Measurements from ENCODE around the gene FRMD1.

Gene FRMD1

GRCh38 chr6:168110437-168110836, 31.4 kb upstream of the FRMD1 start:
- DNase-seq: no peak

GRCh38 chr6:168109171-168109570, 30.2 kb upstream of the FRMD1 start:
- no peak for DNase-seq

- DNase-seq: no peak
Measured at GRCh38 chr6:168107191-168107983, 28.4 kb upstream of the FRMD1 start.

- DNase-seq: no peak
Measured at GRCh38 chr6:168106633-168107005, 27.6 kb upstream of the FRMD1 start.

DNA sequence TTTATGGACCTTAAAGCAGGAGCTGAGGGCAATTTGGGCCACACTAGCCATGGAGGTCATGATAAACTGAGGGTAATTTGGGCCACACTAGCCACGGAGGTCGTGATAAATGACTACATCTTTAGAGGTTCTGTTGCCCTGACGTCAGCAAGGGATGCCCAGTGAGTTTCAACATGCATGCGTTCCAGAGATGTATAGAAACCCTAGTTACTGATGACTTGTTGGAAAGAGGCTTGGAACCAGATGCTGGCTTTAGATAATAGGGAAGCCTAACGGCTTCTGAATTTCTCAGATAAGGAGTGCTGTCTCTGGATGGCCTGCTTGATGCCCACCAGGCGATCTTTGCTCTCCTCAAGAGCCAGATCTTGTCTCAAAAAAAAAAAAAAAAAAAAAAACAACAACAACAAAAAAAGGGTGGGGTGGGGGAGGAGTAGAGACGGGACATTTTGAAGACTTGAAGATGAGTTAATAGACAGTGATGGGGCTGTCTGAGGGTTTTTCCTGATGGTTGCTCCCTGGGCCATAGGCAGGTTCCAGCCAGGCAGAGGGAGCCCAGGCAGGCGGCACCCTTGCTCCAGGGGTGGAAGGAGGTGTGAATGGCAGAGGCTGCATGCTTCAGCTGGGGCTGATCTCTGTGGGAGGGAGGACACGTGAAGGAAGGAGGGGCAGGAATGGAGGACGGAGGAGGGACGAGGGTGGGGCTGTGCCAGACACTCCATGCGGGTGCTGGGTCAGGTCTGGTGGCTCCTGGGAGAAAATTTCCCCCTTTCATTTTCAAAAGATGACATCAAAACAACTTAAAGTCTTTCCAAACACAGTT, 27.0 kb upstream of the FRMD1 start:
- DNase-seq: no peak

GRCh38 chr6:168104636-168105035, 25.6 kb upstream of the FRMD1 start:
- no peak for DNase-seq

- DNase-seq: no peak
Measured at GRCh38 chr6:168103050-168103830, 24.2 kb upstream of the FRMD1 start.

GRCh38 chr6:168102315-168102985, 23.4 kb upstream of the FRMD1 start:
- DNase-seq: no peak

DNA sequence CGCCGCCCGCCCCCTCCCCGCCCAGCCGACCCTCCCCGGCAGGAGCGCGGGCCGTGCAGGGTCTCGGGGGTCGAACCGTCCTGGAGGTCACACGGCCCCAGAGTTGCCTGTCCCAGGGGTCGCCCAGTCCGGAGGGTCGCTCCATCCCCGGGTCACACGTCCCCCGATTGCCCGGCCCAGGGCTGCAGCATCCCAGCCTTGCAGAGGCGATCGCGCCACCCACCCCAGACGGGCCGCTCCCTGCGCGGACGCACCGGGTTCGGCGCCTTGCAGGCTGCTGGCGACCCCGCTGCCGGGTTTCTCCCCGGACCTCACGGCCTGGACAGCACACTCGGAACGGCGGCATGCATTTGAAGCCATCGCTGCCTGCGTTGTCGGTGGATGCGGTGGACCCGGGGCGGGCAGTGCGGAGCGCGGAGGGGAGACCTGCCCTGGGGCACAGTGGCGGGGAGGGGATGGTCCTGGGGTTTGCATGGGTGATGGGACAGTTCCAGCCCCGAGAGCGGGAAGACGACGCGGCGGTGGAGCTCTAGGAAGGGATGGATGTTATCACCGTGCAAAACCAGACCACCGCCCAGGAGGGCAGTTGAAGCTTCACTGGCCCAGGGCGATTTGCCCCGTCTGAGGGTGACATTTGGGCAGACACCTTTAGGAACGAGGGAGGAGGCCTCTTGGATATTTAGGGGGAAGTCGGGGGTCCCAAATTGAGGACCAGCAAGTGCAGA, 22.7 kb upstream of the FRMD1 start:
- DNase-seq: no peak

DNA sequence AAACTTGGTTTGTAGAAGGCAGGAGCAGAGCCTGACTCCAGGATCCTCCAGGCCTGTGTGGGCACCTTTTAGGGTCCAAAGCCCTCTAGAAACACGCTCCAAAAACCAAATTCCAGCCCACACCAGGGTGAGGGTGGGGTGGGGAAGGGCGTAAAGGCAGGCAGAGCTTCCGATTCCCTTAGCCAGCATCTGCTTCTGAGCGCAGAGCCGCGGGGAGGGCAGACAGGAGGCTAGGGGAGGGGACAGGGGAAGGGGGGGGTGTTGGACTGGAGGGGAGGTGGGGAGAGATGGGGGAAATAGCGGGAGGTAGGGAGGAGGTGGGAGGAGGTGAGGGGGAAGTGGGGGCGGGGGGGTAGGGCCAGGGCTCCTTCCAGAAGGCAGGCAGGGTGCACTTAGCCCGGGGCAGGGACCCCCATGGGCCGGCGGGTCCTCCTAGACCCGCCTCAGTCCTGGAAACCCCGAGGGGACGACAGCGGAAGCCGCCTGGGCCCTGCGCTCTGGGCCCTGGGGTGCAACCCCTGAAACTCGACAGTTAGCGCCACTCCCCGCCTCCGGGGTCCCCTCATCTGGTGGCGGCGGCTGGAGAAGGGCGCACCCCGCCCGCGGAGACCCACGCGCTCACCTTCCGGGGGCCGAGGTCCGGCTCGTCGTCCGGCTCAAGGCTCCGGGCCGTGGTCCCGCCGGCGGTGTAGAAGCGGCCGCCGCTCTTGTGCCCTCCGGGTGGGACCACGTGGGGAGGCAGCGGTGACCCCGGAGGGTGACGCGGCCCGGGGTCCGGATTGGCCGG, 22.0 kb upstream of the FRMD1 start:
- DNase-seq: no peak

DNA sequence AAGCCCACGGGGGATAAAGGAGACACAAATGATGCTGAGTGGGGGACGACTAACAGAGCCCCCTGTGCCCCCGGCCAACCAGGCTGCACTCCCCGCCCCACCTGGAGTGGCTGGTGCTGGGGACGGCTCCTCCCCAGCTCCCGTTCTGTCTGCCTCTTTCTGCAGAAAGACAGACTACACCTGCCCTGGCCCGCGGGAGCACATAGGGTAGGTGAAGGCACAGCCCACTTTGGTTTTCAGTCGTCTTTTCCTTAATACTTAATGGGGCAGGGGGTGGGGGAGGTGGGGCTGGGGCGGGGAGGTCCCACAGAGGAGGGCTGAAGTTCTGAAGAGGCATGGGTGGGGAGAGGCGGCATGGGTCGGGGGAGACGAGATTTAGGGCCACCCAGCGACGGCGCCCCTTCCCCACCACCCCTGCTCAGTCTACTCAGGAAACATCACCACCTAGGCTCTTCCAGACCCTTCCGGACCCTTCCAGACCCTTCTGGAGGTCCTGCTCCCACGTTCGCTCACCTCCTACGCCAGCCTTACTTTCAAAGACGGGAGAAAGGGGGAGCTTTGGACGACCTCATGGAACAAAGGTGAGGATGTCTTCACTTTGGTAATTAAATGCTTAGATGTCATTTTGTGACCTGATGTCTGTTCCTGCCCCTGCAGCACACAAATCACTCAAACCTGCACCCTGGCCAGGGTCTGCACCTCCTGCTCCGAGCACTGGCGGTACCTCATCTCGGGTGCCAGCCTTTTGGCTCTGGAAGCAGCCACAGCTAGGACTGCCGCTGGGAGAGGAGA, 21.2 kb upstream of the FRMD1 start:
- no peak for DNase-seq

DNA sequence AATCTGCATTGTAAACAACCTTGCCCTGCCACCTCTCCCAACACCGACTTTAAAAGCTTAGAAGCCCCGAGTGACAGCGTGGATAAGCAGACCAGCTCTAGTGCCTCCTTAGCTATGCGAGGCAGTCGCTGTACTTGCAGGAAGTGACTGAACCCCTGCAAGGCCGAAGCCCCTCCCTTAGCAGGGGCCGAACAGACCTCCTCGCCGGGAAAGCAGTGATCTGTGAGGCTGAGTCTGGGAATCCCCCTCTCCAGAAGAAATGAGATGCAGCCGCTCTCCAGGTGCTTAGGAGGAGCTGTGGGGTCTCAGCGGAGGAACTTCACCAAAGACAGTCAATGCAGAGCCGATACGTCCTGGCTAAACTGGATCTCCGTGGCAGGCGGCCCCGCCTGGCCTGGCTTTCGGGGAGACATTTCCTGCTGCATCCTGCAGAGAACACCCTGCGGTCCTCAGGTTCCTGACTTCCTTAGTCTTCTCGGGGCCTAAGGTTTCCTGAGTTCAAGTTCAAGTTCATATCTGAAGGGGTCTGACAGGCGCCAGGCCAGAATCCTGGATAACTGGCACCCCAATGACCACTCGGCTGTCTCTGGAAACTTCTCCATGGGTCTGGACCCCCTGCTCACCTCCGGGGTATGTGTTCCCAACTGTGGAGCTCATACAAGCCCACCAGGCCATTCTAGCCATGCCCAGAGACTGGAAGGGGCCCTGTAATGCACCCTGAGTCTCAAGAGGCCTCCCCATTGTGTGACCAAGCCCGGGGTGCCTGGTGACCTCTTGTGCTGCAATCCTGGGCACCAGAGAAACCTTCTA, 20.4 kb upstream of the FRMD1 start:
- no peak for DNase-seq

GRCh38 chr6:168098431-168098861, 19.4 kb upstream of the FRMD1 start:
- no peak for DNase-seq

DNA sequence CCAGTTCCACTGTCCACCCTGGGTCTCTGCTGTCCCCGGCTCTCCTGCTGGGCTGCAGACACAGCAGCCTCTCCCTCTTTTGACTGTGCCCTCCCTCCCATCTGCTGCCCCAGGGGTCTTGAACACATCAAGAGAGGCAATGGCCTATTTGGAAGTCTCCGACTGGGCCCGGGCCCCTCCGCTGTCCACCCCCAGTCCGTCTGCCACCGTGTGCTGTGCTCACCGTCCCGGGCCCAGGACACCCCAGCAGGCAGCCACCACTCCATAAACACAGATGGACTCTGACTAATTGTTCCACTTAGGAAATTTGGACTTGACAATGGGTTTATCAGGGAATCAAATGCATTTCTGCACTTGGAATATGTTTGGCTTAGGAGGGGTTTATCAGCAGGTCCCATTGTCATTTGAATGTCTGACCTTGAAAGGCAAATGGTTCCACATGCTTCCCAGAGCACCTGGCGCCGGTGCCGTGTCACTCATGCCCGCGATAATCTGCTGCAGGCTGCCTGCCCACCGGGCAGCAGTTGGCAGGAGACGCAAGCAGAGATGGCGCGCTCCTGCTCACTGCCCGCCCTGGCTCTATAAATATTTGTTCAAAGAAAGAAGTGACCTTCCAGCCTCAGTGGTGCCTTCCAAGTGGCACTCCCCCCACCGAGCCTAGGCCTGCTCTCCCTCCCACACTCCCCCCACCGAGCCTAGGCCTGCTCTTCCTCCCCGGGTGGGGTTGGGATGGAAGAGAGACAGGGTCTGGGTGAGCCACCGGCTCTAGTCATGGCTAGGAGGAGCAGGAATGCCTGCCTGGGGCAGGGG, 18.8 kb upstream of the FRMD1 start:
- no peak for DNase-seq

DNA sequence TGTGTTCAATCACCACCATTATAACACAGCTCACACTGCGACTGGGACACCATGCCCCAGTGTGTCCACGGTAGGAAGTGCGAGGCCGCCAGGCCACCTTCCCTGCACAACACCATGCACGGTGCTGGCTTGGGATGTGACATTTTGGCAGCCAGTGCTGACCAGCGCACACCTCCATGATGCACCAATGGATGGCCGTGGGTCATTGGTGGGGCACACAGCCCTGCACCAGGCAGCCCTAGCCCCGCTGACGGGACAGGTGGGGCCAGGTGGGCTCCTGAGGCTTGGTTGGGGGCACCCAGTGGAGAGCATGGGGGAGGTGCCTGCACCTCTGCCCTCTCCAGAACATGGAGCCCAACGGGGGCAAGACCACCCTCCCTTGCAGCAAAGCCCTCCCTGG, 18.2 kb upstream of the FRMD1 start:
- no peak for DNase-seq

DNA sequence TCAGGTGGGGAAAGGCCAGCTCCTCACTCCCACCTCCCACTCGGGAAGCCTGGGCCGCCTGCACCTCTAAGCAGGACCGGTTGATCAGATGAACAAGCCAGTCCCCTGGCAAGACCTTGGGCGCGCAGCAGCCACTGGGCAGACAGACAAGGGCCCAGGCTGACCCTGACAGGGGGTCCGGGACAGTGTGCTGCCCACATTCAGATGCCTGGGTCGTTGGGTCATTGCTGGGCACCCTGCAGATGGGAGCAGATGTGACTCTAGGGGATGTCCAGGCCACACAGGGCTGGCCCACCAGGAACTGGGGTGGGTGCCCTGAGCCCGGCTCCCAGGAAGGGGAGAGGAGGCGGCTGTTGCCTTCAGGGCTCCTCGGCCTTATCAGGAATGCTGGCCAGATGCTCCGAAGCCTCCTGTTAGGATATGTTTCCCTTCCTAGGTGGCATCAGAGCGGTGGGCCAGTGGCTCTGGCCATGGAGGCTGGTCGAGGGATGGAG, 17.3 kb upstream of the FRMD1 start:
- DNase-seq: no peak

GRCh38 chr6:168095716-168096250, 16.8 kb upstream of the FRMD1 start:
- no peak for DNase-seq

GRCh38 chr6:168095171-168095691, 16.2 kb upstream of the FRMD1 start:
- no peak for DNase-seq

Measured in RPMI8226 (cell line).